ENCODE measurements around the gene PLCB4.

The PLCB4 gene

GRCh38 chr20:9068841-9069663 lies at the start of gene PLCB4:
TSS of gene PLCB4 (plus strand) at chr20:9069087. CDS start at chr20:9307815, 238,728 bp downstream.
- Mint-ChIP-seq H3K9me3 (no peaks in the 10 kb centered on the region), H3K4me3 (no peak within 1 kb of the TSS), H3K27ac (no peak within 1 kb of the TSS), H3K27me3 (ENCODE audit: low read depth) (peaks cover 19% of the 10 kb centered on the region), H3K4me1 (ENCODE audit: low read depth) (no peaks in the 10 kb centered on the region), H3K36me3 (ENCODE audit: low read depth) (no peaks in the 10 kb centered on the region)

GRCh38 chr20:9019833-9020232 lies 49.1 kb upstream of the PLCB4 start:
- H3K27me3 Mint-ChIP-seq (ENCODE audit: low read depth) = no peaks in the 10 kb centered on the region
- no peak overlapping the region for H3K27ac Mint-ChIP-seq
- H3K4me3 Mint-ChIP-seq = no peak overlapping the region
- no peaks in the 10 kb centered on the region for H3K4me1 Mint-ChIP-seq (ENCODE audit: low read depth)
- peaks cover 5% of the 10 kb centered on the region for H3K9me3 Mint-ChIP-seq
- H3K36me3 Mint-ChIP-seq (ENCODE audit: low read depth) = no peaks in the 10 kb centered on the region

- Mint-ChIP-seq H3K27me3 (ENCODE audit: low read depth) (no peaks in the 10 kb centered on the region), H3K4me1 (ENCODE audit: low read depth) (no peaks in the 10 kb centered on the region), H3K4me3 (no peak overlapping the region), H3K9me3 (peaks cover 5% of the 10 kb centered on the region), H3K36me3 (ENCODE audit: low read depth) (no peaks in the 10 kb centered on the region), H3K27ac (no peak overlapping the region)
These were observed 47.7 kb upstream of the PLCB4 start for GRCh38 chr20:9021216-9021615.

GRCh38 chr20:9021699-9022098 lies 47.2 kb upstream of the PLCB4 start:
- no peaks in the 10 kb centered on the region for H3K36me3 Mint-ChIP-seq (ENCODE audit: low read depth)

GRCh38 chr20:9022376-9022775 lies 46.5 kb upstream of the PLCB4 start:
- Mint-ChIP-seq H3K27ac (no peak overlapping the region), H3K27me3 (ENCODE audit: low read depth) (no peaks in the 10 kb centered on the region), H3K4me3 (no peak overlapping the region), H3K9me3 (peaks cover 5% of the 10 kb centered on the region), H3K36me3 (ENCODE audit: low read depth) (no peaks in the 10 kb centered on the region), H3K4me1 (ENCODE audit: low read depth) (no peaks in the 10 kb centered on the region)

More at GRCh38 chr20:9021699-9022098, 47.2 kb upstream of the PLCB4 start:
- H3K27me3 Mint-ChIP-seq (ENCODE audit: low read depth) = no peaks in the 10 kb centered on the region
- no peak overlapping the region for H3K4me3 Mint-ChIP-seq
- H3K27ac Mint-ChIP-seq = no peak overlapping the region
- peaks cover 5% of the 10 kb centered on the region for H3K9me3 Mint-ChIP-seq
- no peaks in the 10 kb centered on the region for H3K4me1 Mint-ChIP-seq (ENCODE audit: low read depth)

GRCh38 chr20:9024606-9025005 lies 44.3 kb upstream of the PLCB4 start:
- Mint-ChIP-seq H3K9me3 (peaks cover 5% of the 10 kb centered on the region), H3K4me3 (no peak overlapping the region), H3K36me3 (ENCODE audit: low read depth) (no peaks in the 10 kb centered on the region), H3K27me3 (ENCODE audit: low read depth) (no peaks in the 10 kb centered on the region), H3K4me1 (ENCODE audit: low read depth) (no peaks in the 10 kb centered on the region), H3K27ac (no peak overlapping the region)

- Mint-ChIP-seq H3K4me3 (no peak overlapping the region), H3K27ac (no peak overlapping the region), H3K4me1 (ENCODE audit: low read depth) (no peaks in the 10 kb centered on the region), H3K36me3 (ENCODE audit: low read depth) (no peaks in the 10 kb centered on the region), H3K9me3 (peaks cover 5% of the 10 kb centered on the region), H3K27me3 (ENCODE audit: low read depth) (no peaks in the 10 kb centered on the region)
These were observed 43.9 kb upstream of the PLCB4 start for GRCh38 chr20:9025011-9025410.

GRCh38 chr20:9025643-9026042 lies 43.2 kb upstream of the PLCB4 start:
- Mint-ChIP-seq H3K36me3 (ENCODE audit: low read depth) (no peaks in the 10 kb centered on the region), H3K27ac (no peak overlapping the region)

GRCh38 chr20:9027626-9028025 lies 41.3 kb upstream of the PLCB4 start:
- H3K9me3 Mint-ChIP-seq = peaks cover 9% of the 10 kb centered on the region
- no peaks in the 10 kb centered on the region for H3K4me1 Mint-ChIP-seq (ENCODE audit: low read depth)
- H3K4me3 Mint-ChIP-seq = no peak overlapping the region
- H3K27ac Mint-ChIP-seq = no peak overlapping the region
- no peaks in the 10 kb centered on the region for H3K27me3 Mint-ChIP-seq (ENCODE audit: low read depth)
- no peaks in the 10 kb centered on the region for H3K36me3 Mint-ChIP-seq (ENCODE audit: low read depth)

More at GRCh38 chr20:9025643-9026042, 43.2 kb upstream of the PLCB4 start:
- Mint-ChIP-seq H3K9me3 (peaks cover 5% of the 10 kb centered on the region), H3K4me1 (ENCODE audit: low read depth) (no peaks in the 10 kb centered on the region), H3K27me3 (ENCODE audit: low read depth) (no peaks in the 10 kb centered on the region), H3K4me3 (no peak overlapping the region)

- H3K9me3 Mint-ChIP-seq = peaks cover 12% of the 10 kb centered on the region
- no peaks in the 10 kb centered on the region for H3K36me3 Mint-ChIP-seq (ENCODE audit: low read depth)
These were observed 40.5 kb upstream of the PLCB4 start for GRCh38 chr20:9028419-9028818.

GRCh38 chr20:9031991-9032390 lies 36.9 kb upstream of the PLCB4 start:
- Mint-ChIP-seq H3K27me3 (ENCODE audit: low read depth) (no peaks in the 10 kb centered on the region), H3K4me1 (ENCODE audit: low read depth) (no peaks in the 10 kb centered on the region), H3K27ac (no peak overlapping the region), H3K4me3 (no peak overlapping the region), H3K9me3 (peaks cover 12% of the 10 kb centered on the region), H3K36me3 (ENCODE audit: low read depth) (no peaks in the 10 kb centered on the region)

More at GRCh38 chr20:9028419-9028818, 40.5 kb upstream of the PLCB4 start:
- Mint-ChIP-seq H3K27me3 (ENCODE audit: low read depth) (no peaks in the 10 kb centered on the region), H3K4me3 (no peak overlapping the region), H3K27ac (no peak overlapping the region), H3K4me1 (ENCODE audit: low read depth) (no peaks in the 10 kb centered on the region)

GRCh38 chr20:9032758-9033157 lies 36.1 kb upstream of the PLCB4 start:
- H3K9me3 Mint-ChIP-seq = peaks cover 14% of the 10 kb centered on the region
- H3K27ac Mint-ChIP-seq = no peak overlapping the region
- H3K27me3 Mint-ChIP-seq (ENCODE audit: low read depth) = no peaks in the 10 kb centered on the region

GRCh38 chr20:9035126-9035525 lies 33.8 kb upstream of the PLCB4 start:
- no peaks in the 10 kb centered on the region for H3K36me3 Mint-ChIP-seq (ENCODE audit: low read depth)
- H3K27me3 Mint-ChIP-seq (ENCODE audit: low read depth) = no peaks in the 10 kb centered on the region
- no peaks in the 10 kb centered on the region for H3K4me1 Mint-ChIP-seq (ENCODE audit: low read depth)
- no peak overlapping the region for H3K4me3 Mint-ChIP-seq
- peaks cover 14% of the 10 kb centered on the region for H3K9me3 Mint-ChIP-seq
- H3K27ac Mint-ChIP-seq = no peak overlapping the region

More at GRCh38 chr20:9032758-9033157, 36.1 kb upstream of the PLCB4 start:
- Mint-ChIP-seq H3K36me3 (ENCODE audit: low read depth) (no peaks in the 10 kb centered on the region), H3K4me3 (no peak overlapping the region), H3K4me1 (ENCODE audit: low read depth) (no peaks in the 10 kb centered on the region)

GRCh38 chr20:9036593-9036992 lies 32.3 kb upstream of the PLCB4 start:
- Mint-ChIP-seq H3K9me3 (peaks cover 14% of the 10 kb centered on the region), H3K27ac (no peak overlapping the region), H3K4me1 (ENCODE audit: low read depth) (no peaks in the 10 kb centered on the region), H3K27me3 (ENCODE audit: low read depth) (no peaks in the 10 kb centered on the region), H3K4me3 (no peak overlapping the region), H3K36me3 (ENCODE audit: low read depth) (no peaks in the 10 kb centered on the region)

GRCh38 chr20:9038791-9039535 lies 29.9 kb upstream of the PLCB4 start:
- Mint-ChIP-seq H3K4me1 (ENCODE audit: low read depth) (no peaks in the 10 kb centered on the region), H3K36me3 (ENCODE audit: low read depth) (no peaks in the 10 kb centered on the region), H3K4me3 (no peak overlapping the region), H3K27ac (no peak overlapping the region), H3K27me3 (ENCODE audit: low read depth) (no peaks in the 10 kb centered on the region), H3K9me3 (peaks cover 3% of the 10 kb centered on the region)
